Stimulated activated CD4-positive, alpha-beta T cell treated with anti-CD3 and anti-CD28 coated beads, Interleukin-1b, Interleukin-23, amount 100 ng/mL, for 4 hours (primary cell): Measurements from ENCODE around the gene SYNJ2.

ENCODE experiments used
- DNase-seq, 2 donors: peaks; one replicate each; pipeline ENCODE4 v3.0.0-alpha.2; 2020; ENCODE audit warnings: low read depth in 2 of 2

The SYNJ2 gene

DNA sequence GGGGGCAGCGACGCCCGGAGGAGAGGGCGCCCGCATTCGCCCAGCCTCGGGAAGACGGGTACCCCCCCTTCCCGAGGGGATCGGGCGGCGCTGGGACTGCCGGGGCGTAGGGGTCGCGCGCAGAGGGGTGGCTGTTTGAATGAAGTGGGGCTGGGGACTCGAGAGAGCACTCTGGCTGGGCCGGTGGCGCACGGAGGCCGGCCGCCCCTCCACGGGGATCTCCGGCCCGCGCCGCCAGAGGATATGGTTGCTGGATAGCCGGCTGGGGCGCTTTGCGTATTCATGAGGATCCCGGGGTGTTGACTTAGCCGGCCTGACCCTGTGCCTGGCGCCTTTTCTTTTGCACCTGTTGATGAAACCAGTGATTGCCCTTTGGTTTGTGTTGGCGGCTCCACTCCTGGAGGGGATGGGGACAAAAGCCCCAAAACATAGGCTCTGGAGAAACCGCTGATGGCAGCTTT, 469 bp downstream of the SYNJ2 start:
- peak in 1 of 2 donors; percentile 23 for DNase-seq

DNA sequence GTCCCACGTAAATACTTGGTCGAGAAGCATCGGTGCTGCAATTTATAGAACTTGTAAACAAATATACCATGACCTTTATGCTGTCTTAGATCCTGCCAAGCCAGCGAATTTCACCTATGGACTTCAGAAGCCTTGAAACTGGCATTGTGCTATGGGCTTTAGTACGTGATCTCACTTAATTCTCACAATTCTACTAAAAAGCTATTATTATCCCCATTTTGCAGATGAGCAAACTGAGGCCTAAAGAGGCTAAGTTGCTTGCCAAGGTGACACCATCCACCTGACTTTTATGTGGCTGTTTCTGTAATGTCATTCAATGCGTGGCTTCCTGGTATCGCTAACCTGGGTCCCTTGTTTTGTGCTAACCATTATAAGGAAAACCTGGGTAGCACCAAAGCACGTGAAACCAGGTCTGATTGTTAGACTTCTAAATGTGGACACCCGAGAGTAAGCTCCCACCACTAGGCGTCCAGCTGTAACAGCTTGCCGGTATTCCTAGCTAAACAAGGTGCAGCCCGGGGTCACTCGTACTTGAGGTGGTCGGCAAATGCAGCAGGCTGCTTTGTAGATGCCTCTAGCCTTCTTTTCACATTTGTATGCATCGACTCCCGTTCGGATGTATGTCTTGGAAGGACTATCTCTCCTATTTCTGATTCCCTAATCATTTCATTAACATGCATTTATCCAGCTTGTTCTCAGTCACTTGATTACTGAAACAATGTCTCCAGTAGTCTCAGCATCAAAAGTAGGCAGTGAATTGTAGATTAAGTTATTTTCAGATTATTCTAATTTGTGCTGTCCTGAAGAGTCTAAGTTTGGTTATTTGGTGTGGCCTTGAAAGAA, 1.1 kb downstream of the SYNJ2 start:
- DNase-seq = no peak

GRCh38 chr6:157983406-157984119, 1.9 kb downstream of the SYNJ2 start:
- DNase-seq = no peak

DNA sequence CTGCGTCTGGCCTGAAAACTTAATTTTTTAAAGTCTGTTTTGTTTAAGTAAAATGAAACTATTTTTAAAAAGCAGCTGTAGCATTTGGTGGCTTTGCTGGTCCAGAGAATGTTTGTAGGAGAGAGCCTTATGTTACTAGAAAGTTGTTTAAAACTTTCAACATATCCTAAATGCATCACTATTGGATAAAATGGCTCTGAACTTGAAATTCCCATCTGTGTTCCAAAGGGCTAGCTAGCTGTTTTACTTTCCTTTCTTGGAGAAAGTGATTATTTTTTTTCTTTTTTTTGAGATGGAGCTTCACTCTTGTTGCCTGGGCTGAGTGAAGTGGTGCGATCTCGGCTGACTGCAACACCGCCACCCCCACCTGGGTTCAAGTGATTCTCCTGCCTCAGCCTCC, 2.5 kb downstream of the SYNJ2 start:
- no peak for DNase-seq

GRCh38 chr6:157984686-157985225, 3.1 kb downstream of the SYNJ2 start:
- DNase-seq = no peak

DNA sequence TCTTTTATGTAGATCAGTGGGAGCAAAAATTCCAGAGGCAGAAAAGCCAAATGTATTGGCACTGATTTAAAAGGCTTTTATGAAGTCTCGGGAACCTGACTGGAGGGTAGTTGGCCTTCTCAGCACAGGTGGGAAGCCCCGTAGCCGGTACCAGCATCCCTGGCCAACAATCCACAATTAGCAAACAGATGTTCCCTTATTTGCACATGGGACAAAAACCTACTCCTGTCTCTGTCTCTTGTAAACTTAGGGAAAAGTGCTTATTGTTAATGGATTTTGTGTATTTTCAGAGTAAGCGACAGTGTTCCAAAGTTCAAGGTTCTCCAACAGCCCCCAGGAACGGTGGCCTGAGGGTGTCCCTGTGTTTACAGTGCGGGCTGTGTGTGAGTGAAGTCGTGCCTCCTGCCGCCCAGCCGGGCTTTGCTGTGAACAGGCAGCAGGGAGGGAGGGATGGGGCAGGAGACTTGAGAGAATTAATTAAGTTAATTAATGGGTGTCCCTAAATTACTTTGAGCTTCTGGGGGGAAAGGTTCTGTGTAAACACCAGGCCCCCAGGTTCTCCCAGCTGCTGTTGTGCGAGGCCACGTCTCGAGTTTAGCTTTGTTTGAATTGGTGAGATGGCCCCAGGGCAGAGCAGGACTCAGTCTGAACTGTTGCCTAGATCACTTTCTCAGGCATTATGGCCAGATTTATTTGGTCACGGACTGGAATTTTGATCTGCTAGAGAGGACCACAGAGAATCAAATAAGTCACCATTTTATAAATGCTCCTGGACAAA, 3.9 kb downstream of the SYNJ2 start:
- DNase-seq = no peak

DNA sequence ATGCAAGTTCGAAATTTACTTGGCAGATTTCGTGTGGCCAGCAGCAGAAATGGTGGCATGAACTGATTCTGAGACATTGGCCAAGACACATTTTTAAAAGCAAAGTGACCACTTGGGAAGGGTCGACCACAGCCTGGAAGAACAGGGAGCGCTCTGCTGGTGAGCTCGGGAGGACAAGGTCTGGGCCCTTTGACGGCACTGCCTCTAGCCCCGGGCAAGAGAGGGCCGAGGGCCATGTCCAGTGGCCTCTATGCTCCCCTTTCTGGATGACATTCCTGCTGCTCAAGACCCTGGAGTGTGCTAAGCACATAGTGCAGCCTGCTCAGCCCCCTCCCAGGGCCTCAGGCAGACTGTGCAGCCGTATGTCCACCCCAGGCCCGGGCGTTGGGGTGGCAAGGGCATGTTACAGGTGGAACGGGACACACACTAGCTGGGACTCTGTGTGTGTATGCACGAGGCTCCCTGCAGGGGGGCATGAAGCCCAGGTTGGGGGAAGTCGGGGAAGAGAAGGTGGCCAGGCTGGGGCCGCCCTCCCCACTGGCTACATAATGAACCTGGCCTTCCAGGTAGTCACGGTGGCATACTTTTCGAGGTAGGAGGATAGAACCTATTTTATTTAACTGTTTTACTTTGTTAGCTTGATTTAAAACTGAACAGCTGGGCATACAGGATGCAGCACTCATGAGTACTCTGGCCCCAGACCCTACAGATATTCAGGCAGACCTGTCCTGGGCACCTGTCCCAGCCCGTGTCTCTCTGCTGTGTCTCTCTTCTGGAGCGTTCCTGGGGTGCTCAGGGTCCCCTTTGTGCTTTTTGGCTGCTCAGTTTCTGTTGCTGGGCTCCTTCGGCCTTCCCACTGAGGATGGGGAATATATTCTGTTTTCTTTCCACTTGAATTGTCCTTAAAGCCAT, 6.4 kb downstream of the SYNJ2 start:
- no peak for DNase-seq

- DNase-seq = no peak
Observed at GRCh38 chr6:157988700-157989063, 7.0 kb downstream of the SYNJ2 start.

DNA sequence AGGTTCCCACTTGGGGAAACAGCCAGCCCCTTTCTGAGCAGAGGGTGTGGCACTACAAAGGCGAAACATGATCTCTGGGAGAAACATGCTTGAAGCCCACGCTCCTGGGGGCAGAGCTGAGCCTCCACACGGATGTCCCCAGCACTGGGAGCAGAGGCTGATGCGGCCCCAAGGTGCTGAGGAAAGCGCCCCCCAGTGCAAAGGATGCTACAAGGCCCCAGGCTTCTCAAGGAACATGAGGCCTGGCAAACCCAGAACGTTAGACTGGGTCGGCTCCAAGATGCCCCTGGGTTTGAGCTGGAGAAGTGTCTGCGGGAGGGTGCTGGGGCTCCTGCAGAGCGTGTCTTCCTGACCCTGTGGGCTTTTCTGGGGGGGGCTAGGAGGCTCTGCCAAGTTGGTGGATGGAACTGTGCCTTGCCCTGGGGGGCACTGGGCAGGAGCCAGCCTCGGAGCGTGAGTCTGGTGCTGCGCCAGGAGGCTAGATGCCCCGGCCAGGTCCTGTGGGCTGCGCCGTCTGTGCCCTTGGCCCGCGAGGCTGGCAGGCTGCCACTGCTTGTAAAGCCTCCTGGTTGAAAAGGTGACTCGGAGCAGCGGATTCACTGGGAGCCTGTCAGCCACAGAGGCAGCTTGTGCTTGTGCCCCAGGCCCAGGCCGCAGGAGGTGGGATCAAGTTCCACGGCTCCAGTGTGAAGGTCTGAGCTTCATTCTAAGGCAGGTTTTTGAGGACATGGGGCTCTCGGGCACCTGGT, 8.1 kb downstream of the SYNJ2 start:
- DNase-seq = no peak

- no peak for DNase-seq
Observed at GRCh38 chr6:157990321-157991066, 8.8 kb downstream of the SYNJ2 start.

DNA sequence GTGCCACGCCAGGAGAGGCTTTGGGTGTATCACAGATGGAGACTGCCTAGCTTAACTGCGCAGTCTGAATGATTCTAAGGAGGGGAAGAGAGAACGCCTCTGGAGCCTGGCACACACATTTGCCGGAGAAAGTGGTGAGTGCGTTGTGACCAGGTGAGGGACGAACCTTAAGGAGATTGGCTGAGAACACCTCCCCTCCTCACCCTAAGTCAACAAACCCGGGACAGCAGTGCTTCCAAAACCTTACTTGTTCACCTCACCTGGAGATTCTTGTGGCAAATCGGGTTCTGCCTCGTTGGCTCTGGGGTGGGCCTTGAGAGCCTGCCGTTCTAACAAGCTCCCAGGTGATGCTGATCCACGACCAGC, 9.4 kb downstream of the SYNJ2 start:
- no peak for DNase-seq

DNA sequence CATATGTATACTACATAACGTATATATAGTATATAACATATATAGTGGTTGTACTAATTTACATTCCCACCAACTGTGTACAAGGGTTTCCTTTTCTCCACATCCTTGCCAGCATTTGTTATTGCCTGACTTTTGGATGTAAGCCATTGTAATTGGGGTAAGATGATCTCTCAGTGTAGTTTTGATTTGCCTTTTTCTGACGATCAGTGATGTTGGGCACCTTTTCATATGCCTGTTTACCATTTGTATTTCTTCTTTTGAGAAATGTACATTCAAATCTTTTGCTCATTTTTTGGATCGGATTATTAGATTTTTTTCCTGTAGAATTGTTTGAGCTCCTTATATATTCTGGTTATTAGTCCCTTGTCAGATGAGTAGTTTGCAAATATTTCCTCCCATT, 11.4 kb downstream of the SYNJ2 start:
- no peak for DNase-seq

DNA sequence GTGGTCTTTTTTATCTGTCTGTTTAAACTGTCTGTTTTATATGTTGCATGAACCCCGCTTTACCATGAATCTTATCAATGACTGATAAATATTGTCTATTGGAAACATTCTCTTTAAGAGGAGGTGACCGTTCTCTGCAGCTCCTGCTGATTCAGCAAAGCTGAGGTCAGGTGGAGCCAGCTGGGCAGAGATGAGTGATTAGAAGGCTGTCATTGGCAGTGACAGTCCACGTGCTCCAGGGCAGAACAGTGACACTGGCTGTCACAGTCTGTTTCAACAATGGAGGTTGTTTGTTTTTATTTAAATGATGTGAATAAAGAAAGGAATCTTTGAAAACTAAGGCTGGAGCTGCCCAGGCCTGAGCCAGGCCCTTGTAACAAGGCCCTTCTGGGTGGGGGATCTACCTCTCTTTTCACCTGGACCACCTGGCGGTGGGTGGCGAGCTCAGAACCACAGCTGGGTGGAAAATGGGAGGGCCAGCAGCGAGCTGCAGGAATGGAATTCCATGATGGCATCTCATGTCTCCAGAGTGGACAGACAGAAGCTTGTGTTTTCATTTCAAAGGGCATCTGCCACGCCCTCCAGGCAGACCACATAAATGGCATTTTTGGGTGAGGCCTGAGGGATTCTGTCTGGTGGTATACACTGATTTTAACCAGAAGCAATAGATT, 12.6 kb downstream of the SYNJ2 start:
- no peak for DNase-seq

GRCh38 chr6:157995458-157995857, 13.8 kb downstream of the SYNJ2 start:
- DNase-seq = no peak

GRCh38 chr6:157996201-157996712, 14.6 kb downstream of the SYNJ2 start:
- no peak for DNase-seq

DNA sequence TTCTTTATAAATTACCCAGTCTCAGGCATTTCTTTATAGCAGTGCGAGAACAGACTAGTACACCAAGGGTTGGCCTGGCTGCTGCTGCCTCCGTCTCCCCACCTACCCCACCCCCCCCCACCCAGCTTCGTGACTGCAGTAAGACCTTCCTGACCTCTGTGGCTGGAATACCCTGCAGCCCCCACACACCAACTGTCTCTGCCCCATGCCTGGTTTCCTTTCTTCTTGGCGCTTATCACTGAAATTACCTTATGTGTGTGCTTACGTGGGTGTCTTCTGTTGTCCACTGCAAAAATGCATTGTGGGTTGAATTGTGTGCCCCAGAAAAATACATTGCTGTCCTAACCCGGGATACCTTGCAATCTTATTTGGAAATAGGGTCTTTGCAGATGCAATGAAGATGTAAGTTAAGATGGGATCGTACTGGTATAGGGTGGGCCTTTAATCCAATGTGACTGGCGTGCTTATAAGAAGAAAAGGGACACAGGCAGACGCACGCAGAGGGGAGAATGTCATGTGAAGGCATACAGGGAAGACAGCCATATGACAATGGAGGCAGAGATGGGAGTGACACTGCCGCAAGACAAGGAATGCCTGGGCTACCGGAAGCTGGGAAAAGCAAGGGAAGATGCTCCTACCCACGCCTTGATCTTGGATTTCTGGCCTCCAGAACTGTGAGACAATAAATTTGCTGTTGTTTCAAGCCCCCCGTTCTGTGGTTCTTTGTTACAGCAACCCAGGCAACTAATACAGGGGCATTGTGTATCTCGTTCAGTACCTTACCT, 15.4 kb downstream of the SYNJ2 start:
- no peak for DNase-seq

DNA sequence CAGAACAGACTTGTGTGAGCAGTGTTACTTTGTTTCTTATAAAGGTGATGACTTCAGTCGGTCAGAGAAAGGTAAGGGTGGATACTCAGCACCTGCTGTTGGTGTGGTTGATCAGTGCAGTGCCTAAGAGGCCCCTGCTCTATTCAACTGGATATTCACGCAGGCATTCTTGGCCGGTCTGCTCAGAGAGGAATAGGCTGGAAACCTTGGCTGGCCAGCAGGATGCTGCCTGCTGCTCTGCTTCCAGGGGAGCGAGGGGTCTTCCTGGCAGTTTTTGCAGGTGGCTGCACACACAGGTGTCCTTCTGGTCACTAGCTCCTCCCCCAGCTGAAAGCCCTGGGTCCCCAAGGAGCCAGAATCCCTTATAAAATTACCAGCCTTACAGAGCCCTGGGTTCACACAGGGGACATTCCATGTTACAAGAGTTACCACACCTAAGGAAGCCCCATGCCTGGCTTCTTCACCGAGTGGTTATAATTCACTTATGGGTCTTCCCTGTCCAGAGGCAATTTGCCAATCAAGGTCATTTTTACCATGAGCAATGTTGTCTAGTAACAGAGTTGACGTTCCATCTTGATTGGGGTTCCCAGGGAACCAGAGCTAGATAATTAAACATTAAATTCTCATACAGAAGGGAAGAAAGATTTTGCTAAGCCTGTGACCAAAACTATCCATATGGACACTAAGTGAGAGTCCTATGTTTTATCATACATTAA, 16.4 kb downstream of the SYNJ2 start:
- no peak for DNase-seq
